HG03558 (cell line): ENCODE measurements around the gene A4GALT.

ENCODE experiments used
- ATAC-seq: cut with Tn5 transposase; IDR thresholded peaks from one replicate; pipeline ENCODE4 v1.9.1; 2021; ENCODE audit warnings: moderate number of reproducible peaks; ENCODE audit not compliant: unreplicated experiment; ENCODE audit errors: extremely low read depth

The A4GALT gene

GRCh38 chr22:42708417-42708816, 12.3 kb downstream of the A4GALT start:
- ATAC-seq: no peak

DNA sequence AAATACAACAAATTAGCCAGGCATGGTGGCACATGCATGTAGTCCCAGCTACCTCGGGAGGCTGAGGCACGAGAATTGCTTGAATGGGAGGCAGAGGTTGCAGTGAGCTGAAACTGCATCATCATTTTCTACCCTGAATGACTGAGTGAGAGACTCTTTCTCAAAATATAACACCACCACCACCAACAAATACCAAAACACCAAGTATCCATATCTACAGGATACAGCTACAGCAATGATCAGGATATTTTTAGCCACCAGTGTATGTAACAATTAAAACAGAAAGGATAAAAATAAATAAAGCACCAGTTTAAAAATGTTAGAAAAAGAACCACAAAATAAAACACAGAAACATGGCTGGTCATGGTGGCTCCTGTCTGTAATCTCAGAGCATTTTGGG, 13.2 kb downstream of the A4GALT start:
- ATAC-seq: no peak

DNA sequence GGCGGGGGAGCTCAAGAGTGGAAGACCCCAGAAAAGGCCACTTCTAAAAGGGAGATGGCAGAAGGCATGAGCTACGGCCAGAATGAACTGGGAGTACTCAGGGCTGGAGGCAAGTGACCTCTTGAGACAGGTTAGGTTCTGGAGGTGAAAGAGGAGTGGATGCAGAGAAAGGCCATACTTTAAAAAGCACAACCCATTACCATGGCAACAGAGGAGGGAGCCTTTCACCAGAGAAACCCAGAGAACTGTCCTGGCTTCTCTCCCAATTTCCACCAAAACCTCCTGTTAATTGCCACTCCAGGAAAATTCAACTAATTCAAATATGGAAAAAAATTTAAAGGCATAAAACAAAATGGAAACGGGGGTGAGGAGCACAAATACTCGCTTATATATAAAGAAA, 15.8 kb downstream of the A4GALT start:
- ATAC-seq: no peak

- no peak for ATAC-seq
Measured at GRCh38 chr22:42702675-42703074, 18.0 kb downstream of the A4GALT start.

DNA sequence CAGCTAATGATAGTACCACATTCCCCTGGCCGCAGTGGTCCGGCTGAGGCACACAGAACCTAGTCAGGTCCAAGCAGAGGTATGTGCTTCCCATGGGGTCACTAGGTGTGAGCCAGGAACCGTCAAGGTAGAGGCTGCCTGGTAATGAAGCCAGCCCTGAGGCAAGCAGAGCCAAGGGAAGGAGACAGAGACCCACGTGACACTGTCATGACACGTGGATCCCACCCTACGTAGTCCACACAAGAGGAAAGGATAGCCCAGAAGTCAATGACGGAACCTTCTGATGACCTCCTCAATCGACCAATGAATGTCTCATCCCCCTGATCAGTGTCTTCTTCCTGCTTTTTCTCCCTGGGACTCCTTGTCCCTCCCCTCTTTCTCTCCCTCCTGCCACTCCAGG, 19.0 kb downstream of the A4GALT start:
- no peak for ATAC-seq

GRCh38 chr22:42700901-42701300, 19.8 kb downstream of the A4GALT start:
- ATAC-seq: no peak

DNA sequence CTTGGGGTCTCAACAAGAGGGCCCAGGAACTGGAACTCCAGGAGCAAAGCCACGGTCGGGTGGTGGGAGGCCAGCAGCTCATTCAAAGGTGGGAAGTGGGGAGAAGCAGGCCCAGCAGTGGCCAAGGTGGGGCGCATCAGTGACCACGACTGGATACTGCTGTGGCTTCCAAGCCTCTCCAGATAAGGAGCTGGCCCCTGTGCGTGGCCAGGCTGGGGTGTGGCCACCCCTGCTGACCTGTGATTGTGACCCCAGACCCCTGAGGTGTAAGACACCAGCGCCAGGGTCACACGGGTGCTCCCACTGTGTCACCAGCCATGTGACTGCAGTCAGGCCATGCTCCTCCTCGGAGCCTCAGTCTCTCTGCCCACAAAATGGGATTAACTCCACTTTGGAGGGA, 20.3 kb downstream of the A4GALT start:
- ATAC-seq: no peak

DNA sequence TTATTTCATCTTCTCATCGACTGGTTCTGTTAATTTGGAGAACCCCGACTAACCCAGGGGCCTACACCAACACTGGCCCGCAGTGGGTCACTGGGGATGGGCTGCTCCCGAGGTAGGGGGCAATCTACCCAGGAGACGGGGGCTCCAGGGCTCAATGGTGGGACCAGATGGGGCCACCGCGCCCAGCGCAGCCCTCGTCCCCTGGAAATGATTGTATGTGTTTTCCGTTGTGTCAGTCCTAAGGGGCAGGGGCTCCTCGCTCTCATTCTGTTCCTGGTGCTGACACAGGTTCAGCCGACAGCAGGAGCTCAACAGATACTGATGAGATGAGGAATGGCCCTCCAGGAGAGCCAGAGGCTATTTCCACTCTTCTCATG, 20.7 kb downstream of the A4GALT start:
- ATAC-seq: no peak

GRCh38 chr22:42699281-42699975, 21.2 kb downstream of the A4GALT start:
- no peak for ATAC-seq

- ATAC-seq: no peak
Measured at GRCh38 chr22:42697542-42698013, 23.1 kb downstream of the A4GALT start.

GRCh38 chr22:42696331-42696967, 24.2 kb downstream of the A4GALT start:
- no peak for ATAC-seq

GRCh38 chr22:42695294-42695693, 25.4 kb downstream of the A4GALT start:
- ATAC-seq: no peak

GRCh38 chr22:42693763-42694683, 26.6 kb downstream of the A4GALT start:
- no peak for ATAC-seq

- no peak for ATAC-seq
Measured at GRCh38 chr22:42693055-42693762, 27.5 kb downstream of the A4GALT start.

DNA sequence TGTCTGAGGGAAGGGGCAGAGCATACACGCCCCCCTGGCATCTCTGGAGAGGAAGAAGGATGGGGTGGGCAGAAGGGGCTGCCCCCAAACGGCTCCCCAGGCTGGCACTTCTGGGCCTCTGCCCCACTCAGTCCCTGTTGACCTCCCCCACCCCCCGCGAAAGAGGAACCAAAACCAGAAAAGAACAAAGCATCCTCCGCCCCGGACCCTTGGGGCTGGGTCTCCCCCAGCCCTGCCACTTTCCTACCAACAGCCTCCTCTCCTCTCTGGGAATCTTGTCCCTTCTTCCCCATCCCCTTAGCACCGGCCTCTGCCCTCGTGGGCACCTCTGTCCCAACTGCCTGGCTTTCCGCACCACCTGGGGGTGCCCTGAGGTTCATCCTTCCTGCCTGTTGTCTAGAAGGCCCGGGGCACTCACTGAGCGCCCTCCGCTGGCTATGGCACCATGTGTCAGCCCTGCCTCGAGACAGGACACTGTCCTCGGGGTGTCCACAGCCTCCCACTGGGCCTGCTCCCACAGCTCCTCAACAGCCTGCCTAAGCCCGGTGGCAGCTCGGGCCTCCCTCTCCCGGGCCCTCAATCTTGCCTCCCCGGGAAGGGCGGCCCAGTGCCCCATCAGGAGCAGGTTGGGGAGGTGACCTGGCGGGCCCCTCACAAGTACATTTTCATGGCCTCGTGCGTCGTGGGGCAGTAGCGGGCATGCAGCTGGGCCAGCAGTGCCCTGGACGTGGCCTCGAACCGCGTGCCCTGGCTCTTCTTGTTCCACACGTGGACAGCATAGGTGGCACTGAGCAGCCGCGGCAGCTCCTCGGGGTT, 28.2 kb downstream of the A4GALT start:
- ATAC-seq: no peak

- no peak for ATAC-seq
Measured at GRCh38 chr22:42691440-42691839, 29.2 kb downstream of the A4GALT start.

GRCh38 chr22:42688241-42689211, 32.1 kb downstream of the A4GALT start:
- no peak for ATAC-seq

GRCh38 chr22:42686756-42687491, 33.7 kb downstream of the A4GALT start:
- ATAC-seq: no peak
